Right hindlimb (tissue), 1 donor: ENCODE measurements around the gene GRIN2D.
"Not testable (repeated sequence)": the region's sequence is repeated elsewhere in the genome, so short reads cannot be mapped to it uniquely, and the experiment has no call there.

Experiments
- DNase-seq: peaks from one replicate; pipeline ENCODE4 v3.0.0-alpha.2; 2018

Gene GRIN2D

DNA sequence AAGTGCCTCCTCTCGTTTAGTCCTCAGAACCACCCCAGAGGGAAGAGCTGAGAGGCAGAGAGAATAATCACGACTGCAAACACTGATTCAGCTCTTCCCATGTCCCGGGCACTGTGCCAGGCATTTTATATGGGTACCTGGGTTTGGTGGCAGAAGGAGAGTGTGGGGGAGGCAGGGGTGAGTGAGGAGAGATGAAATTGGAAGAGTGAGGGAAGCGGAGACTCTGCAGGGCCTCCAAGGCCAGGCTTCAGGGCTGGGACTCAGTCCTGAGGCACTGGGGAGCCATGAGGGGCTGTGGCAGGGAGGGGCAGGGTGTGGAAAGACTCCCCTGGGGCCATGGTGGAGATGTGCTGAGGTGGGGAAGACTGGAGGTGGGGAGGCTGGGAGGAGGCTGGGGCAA, 20.6 kb upstream of the GRIN2D start:
- DNase-seq, result no peak

DNA sequence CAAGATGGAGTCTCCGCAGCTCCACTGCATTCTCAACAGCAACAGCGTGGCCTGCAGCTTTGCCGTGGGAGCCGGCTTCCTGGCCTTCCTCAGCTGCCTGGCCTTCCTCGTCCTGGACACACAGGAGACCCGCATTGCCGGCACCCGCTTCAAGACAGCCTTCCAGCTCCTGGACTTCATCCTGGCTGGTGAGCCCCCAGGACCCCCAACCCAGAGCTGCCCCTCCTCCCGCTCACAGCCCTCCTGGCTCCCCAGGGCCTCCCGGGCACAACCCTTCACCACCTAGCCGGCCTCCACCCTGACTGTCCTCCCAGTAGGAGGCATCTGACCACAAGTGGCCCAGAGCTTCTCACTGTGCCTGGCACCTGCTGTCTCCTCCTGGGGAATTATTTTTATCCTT, 19.9 kb upstream of the GRIN2D start:
- no peak for DNase-seq

DNA sequence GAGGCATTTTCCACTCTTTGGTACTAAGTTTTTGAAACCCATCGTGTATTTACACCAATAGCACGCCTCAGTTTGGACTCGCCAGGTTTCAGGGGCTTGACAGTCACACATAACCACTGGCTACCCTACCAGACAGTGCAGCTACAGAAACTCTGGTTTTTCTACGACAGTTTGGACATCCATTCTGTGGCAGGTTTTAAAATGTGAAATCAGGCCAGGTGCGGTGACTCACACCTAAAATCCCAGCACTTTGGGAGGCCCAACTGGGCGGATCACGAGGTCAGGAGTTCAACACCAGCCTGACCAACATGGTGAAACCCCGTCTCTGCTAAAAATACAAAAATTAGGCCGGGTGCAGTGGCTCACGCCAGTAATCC, 15.3 kb upstream of the GRIN2D start:
- no peak for DNase-seq

DNA sequence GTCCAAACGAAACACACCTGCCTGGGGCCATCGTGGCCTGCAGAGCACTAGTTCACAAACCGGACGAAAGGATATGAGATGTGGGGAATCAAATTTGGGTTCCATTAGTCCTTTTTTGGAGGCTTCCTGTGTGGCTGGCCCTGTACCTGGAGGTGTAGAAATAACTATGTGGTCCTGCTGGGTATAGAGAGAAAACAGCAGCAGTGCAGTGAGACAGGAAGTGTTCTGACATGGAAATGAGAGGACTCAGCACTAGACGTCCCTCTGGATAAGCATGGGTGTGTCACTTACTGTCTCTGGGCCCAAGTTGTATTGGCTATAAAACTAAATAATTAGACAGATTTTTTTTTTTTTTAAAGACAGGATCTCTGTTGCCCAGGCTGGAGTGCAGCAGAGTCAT, 14.4 kb upstream of the GRIN2D start:
- no peak for DNase-seq

DNA sequence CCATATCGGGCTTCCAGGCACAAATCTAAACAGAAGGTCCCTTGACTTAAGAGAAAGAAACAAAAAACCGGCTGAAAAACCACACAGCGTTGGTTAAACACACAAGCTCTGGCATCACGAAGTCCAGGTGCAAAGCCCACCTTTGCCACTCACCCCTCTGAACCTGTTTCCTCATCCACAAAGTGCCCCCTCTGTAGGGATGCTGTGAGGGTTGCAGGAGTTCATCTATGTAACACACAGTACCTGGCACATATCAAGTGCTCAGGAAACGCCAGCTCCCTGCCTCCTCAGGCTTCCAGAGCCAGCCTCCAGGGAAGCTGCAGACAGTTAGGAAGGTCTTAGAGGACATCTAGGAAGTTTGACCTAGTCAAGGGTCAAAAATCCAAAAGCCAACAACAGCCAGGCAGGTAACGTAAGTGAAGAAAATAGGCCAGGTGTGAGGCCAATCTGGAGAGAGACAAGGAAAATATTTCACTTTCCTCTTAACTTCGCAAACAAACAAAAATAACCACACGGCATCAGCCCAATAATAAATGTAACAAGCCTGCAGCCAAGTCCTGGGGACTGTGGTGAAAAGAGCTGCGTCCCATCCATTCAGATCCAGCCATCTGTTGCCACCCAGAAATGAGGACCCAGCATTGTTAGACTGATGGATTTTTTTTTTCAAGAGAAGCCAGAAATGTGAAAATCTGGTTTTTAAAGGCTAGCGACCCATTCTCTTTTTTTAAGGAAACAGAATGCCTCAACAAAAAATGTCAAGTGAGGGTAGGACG, 12.1 kb upstream of the GRIN2D start:
- no peak for DNase-seq

DNA sequence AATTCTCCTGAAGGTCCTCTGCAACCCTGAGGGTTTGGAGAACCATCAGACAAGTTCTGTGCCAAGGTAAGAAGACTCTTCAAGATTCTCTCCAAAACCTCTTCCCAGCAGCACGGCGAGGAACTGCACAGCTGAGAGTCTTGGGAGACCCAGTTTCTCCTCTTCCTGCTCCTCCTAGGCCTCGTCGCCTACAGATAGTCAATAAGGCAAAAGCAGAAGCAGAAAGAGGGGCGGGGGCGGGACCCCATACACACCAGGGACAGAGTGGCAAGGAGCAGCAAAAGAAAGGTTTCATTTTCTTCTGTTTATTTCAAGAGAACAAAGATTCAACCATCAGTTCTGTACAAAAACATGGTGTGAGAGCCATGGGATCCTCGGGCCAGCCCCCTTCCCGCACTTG, 11.2 kb upstream of the GRIN2D start:
- DNase-seq, result no peak

DNA sequence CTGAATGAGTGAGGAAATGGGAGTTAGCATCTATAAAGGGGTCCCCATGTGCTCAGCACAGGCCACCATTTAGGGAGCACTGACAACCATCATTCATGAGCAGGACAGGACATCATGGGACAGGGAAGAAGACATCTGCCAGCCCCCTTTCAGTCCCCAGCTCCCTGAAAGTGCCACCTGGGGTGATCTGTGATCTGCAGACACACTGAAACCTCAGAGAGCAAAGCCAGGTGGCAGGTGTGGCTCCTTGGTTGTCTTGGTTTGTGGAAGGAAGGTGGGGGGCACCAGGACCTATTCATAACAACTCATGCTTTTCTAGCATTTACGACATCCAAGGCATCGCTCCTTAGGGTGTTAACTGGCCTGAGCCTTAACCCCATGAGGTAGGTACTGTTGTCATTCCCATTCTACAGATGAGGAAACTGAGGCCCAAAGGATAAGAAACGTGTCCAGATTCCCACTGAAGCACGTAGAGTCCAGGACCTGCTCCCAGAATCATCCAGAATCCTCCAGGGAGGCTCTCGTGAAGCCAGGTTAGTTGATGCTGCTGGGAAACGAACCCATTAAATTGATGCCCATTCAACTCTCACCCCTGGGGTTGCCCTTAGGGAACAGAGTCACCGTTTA, 7.9 kb upstream of the GRIN2D start:
- no peak for DNase-seq

DNA sequence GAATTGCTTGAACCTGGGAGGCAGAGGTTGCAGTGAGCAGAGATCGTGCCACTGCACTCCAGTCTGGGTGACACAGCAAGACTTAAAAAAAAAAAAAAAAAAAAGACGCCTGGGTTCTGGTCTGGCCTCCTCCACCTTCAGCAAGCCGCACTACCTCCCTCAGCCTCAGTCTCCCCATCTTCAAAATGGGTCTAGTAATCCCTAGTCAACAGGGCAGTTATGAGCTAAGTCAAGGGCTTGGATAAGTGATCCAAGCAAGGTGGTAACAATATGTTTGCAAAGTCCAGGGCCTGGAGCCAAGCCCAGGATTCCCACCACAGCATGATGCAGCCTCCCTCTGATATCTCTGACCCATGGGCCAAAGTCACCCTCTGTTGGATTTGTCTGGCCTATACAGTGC, 6.5 kb upstream of the GRIN2D start:
- no peak for DNase-seq

DNA sequence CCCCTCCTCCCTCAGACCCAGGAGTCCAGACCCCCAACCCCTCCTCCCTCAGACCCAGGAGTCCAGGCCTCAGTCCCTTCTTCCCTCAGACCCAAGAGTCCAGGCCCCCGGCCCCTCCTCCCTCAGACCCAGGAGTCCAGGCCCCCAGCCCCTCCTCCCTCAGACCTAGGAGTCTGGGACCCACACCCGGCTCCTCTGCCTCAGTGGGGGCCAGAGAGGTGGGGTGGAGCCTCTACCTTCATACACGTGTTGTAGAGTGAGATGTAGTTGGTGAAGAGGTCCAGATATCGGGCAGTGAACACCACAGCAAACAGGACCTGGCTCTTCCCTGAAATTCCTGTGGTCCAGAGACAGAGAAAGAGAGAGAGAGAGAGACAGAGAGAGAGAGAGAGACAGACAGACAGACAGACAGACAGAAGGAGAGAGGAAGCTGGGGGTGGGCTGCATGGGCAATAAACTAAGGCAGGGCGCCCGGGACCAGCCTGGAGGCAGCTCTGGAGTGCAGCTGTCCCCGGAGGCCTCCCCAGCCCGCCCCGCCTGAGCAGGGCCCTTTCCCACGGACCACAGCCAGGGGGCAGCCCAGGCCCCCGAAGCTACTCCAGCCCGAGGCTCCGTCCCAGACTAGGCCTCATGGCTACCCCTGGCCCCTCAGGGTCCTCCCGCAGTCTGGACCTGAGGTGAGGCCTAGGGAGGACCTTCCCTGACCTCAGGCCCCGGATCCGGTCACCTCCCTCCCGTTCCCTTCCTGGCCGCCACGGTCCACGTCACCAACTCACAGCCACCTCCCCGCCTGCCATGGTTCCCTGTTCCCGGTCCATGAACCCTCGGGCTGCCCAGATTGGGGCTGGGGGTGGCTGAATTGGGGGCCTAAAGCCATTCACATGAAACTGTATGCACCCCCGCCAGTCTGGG, 3.0 kb upstream of the GRIN2D start:
- peak; percentile 81 for DNase-seq

DNA sequence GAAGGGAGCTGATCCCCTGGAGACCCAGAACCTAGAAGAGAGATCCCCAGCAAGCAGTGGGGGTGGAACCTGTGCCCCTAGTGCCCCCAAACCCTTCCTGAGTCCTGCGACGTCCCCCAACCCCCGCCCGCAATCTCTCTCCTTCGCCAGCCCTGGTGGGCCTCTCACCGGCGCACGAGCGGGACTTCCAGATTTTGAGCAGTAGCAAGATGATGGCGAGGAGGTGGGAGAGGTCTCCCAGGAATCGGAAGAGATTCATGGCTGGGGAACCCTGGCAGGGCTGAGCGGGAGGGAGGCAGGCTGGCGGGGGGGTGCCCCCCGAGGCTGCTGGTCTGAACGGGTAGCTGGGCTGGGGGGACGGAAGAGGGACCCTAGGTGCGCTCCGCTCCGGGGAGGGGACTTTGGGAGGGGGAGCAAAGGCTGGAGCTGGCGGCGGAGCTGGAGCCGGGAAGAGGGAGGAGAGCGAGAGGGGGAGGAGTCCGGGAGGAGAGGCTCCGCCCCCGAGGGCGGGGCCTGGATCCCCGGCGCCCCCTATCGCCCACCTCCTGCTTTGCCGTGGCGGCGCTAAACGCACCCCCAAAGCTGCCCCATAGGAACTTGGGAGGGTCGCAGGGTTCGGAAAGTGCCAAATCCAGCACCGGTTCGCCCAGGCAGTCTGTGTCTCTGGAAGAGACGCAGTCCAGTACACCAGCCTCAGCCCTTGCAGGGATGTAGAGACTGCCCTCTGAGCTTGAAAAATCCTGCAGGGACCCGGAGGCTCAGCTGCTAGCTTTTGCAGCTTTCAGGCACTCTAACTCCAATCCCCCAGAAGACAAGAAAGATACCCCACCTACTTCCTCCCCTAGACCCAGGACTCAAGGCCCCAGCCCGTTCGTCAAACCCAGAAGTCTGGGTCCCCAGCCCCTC, 2.1 kb upstream of the GRIN2D start, which contains the start of gene KDELR1:
TSS of gene KDELR1 (minus strand) at position 452 of the 906 bp plus-strand sequence. CDS start at position 259, 193 bp downstream.
- peak; percentile 87 for DNase-seq

DNA sequence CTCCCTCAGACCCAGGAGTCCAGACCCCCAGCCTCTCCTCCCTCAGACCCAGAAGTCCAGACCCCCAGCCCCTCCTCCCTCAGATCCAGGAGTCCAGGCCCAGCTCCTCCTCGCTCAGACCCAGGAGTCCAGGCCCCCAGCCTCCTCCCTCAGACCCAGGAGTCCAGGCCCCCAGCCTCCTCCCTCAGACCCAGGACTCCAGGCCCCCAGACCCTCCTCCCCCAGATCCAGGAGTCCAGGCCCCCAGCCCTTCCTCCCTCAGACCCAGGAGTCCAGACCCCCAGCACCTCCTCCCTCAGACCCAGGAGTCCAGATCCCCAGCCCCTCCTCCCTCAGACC, 1.5 kb upstream of the GRIN2D start:
- not testable (repeated sequence) for DNase-seq

DNA sequence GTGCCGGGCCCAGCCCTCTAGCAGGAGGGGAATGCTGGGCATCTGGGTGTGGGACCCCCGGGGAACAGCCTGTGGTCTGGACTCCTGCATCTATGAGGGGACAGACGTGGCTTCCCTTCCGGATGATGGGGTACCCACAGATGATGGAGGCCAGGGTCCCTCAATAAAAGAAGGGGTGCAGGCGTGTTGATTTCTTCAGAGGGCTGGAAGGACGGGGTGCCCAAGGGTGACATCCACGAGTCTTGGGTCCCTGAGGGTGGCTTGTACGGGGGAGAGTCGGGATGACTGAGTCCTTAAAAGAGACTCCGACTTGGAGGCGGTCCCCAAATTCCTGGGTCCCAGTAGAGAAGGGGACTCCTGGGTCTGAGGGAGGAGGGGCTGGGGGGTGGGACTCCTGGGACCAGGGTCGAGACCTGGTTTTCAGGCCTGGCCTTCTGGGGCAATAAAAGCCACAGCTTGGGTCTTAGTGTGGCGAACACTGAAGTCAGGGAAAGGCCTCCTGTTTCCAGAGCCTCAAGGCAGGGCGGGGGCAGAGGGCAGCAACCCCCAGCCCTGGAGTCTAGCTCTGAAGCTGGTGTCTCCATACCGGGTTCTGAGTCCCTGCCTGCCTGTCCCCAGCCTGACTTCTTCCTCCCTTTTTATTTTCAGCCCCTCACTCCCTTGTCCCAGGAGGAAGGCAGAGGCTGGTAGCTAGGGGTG, 459 bp upstream of the GRIN2D start:
- no peak for DNase-seq

DNA sequence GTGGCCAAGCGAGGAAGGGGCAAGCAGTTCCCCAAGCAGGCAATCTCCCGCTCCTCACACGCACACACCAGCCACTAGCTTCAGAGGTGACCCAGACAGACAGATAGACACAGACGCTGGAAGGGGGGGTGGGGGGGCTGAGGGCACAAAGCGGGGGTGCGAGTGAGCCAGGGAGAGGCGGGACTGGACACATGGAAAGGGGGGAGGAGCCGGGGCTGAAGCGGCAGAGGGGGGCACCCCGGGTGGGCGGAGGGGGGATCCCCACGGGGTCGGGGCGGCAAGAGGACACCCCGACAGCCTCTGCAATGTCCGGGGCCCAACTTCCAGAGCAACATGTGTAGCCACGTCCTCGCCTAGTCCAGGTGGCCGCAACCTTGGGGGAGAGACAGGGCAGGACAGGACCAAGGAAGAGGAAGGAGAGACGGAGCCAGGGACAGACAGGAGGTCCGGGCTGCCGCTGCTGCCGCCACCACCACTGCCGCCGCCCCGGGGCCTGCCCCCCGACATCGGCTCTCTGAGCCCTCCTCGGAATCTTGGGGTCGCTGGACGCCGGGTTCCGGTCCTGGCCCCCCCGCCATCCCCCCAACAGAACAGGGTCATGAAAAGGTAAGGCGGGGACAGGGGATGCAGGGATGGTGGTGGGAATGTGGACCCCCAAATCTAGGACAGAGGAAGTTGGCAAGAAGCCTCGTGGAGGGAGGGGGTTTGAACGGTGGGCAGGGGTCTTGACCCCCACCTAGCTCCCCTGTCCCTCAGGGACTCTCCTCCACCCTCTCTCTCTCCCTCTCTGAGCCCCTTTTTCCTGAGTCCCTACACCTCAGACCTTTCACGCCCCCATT, 1.1 kb downstream of the GRIN2D start:
- peak; percentile 42 for DNase-seq

DNA sequence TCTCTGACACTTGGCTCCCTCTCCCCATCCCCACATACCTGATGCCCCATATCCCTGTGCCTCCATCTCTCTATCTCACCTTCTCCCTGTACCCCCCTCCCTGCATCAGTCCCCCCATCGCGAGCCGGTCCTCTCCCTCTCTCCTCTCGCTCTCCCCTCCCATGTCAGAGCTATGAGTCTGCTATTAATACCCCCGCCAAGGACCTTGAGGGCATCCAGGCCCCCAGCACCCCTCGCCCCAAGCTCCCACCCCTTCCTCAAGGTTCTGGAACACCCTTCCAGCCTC, 1.6 kb downstream of the GRIN2D start:
- no peak for DNase-seq

DNA sequence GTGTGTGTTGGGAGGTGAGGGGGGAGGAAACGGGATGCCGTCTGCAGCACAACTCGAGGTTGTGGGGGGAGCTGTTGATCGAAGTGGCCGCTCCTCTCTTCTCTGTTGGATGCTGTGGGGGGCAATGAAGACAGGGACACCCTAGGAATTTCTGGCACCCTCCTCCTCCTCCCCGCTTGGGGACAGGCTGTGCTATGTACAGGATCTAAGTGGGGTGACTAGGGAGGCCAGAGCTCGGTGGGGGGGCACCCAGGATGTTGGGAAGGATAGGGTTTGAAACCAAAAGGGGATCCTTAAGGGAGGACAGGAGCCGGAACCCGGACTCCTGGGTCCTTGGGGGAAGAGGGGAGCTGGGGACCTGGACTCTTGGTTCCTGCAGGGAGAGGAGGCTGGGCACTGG, 2.0 kb downstream of the GRIN2D start:
- DNase-seq, result no peak

DNA sequence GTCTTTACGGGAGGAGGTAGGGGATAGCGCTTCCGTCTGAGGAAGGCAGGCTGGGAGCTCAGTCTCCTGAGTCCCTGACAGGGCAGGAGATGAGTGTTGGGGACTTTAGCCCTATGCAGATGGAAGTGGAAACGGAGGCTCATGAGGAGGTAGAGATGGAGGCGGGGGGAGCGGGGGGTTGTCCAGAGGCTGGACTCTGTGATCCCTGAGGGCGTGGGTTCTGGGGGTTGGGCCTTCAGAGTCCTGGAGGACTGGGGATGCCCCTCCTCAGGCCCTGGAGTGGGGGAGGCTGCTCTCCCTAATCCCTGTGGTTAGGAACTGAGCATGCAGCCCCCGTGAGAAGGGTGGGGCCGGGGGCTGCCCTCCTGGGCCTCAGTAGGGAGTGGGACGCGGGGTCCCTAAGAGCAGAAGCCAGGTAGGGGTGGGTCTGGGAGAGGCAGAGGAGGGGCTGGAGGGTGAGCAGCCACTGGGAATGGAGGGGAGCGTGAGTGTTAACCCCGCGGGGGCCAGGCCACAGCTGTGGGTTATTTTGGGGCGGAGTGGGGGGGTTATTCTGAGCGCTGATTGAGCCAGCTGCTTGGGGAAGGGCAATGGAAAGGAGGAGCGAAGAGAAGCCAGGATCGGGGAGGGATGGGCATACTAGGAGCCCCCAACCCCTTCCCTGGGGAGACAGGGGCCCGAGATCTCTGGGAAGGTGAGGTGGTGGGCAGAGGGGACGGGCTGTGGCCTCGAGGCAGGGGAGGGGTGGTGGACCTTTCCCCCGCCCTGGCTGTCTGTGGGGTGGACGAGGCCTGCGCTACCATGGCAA, 2.8 kb downstream of the GRIN2D start:
- peak; percentile 37 for DNase-seq

DNA sequence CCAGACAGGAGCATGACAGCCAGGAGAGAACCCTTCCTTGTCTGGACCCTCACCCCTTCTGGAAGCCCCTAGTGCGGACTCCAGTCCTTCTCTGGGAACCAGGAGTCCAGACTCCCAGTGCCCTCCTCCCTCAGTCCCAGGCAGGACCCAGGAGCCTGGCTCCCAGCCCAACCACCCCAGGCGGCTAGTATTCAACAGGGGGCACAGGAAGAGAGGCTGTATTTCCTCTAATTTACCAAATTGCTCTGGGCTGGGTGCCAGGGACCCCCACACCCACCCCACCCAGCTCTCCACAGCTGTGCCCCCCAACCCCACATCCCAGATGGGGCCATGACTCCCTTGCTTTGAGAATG, 3.3 kb downstream of the GRIN2D start:
- DNase-seq, result no peak

DNA sequence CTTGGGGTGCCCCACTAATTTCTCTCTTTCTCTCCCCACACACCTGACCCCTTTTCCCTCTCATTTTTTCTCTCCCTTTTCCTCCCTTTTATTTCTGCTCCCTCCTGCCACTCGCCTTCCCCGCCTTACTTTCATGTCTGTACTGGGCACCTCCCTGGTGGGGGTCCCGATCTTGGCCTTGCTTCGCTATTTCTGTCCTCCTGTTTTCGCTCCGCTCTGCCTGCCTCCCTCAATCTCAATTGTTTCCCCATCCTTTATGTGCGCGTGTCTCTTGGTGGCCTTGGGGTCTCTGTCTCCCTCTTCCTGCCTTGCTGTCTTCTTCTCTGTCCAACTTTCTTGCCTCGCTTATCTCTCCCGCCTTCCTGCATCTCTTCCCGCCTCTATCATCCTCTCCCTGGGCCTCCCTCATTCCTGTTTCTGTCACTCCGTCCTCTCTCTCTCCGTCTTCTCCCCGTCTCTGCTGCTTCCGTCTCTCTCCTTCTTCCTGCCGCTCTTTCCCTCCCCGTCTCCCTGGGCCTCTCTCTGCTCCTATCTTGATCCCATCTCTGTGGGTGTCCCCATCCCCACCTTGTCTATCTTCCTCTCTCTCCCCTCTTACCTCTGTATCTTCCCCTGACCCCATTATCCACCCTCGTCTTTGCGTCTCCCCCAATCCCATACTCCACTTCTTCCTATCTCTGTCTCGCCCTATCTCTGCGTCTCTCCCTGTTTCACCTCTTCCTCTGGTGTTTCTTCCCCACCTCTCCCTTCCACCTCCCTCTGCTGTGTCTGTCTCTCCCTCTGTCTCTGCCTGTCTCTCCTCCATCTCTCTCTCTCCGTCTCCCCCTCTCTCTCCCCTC, 4.0 kb downstream of the GRIN2D start:
- no peak for DNase-seq

DNA sequence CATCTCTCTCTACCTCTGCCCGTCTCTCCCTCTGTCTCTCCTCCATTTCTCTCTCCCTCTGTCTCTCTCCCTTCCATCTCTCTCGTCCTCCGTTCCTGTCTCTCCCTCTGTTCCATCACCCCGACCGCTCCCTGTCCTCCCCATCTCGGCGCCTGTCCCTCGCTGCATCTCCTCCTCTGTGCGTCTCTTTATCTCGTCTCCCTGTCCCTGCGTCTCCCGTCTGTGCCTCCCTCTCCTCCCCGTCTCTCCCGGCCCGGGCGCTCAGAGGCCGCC, 4.6 kb downstream of the GRIN2D start:
- no peak for DNase-seq
